Measurements from ENCODE around the gene RAPGEF1. TPM values are rescaled to one million over a fixed set of nuclear protein-coding genes. Genes with fewer than 3 reads are reported as not detected.
A peak's percentile ranks its signal among the peaks of the same experiment; 100 is the strongest.

The RAPGEF1 gene
- total and polyA plus RNA-seq, 2 donors (not counting 3 experiments of a cell fraction or from before 2014, with no cell fraction given): 50.0 to 124 TPM

DNA sequence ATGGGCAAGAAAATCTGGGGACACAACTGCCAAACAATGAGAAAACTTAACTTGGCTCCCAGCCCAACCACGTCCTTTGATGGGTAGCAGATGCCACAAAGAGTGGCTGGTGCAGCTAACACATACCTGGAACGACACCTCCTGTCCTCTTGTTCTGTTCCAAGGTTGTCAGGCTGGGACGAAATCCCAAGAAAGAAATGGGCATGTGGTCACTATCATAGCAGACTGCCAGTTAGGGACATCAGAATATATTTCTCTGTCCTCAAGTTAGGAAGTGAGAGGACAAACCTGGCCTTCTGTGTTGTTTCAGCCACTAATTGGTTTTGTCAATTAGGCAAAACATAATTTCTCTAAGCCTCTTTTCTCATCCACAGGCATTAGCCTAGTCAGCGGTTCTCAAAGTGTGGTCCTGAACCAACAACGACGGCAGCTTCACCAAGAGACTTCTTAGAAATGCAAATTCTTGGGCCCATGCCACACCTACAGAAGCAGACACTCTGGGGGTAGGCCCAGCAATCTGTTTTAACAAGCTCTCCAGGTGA lies 63.4 kb downstream of the RAPGEF1 start:
- dilution Hi-C loops (cut with MboI; ENCODE audit: extremely low pct_ligation_motif_present, low sequenced_read_pairs): no loop called here
- DNase-seq (ENCODE audit: low read depth, low spot score): no peak
- Histone ChIP-seq H3K9ac (replicated peaks; ENCODE audit: extremely low read depth, insufficient read depth, low read length) (peak overlapping the region; percentile 46), H3K9me3 (replicated peaks; ENCODE audit: control insufficient read depth, insufficient read depth, low read length) (no peaks in the 10 kb centered on the region), H4K20me1 (replicated peaks; ENCODE audit: control insufficient read depth, extremely low read depth, insufficient read depth, low read length) (no peaks in the 10 kb centered on the region), H3K27ac (ENCODE audit: insufficient read depth, low read depth, low read length) (peak overlapping the region; percentile 96), H3K9me1 (replicated peaks; ENCODE audit: control insufficient read depth, extremely low read depth, insufficient read depth, low read length) (no peaks in the 10 kb centered on the region), H3K4me3 (replicated peaks in 1 of 3; ENCODE audit: insufficient read depth in 1 of 3, low read depth in 1 of 3, low read length in 3 of 3) (no peak overlapping the region), H3K36me3 (ENCODE audit: control insufficient read depth in 2 of 2, extremely low read depth in 1 of 2, insufficient read depth in 2 of 2, low read length in 2 of 2) (no peaks in the 10 kb centered on the region), H2AFZ (ENCODE audit: low read depth, low read length) (no peak overlapping the region), H3K79me2 (ENCODE audit: control insufficient read depth, insufficient read depth, low read length) (peaks cover 76% of the 10 kb centered on the region), H3K27me3 (ENCODE audit: control insufficient read depth in 2 of 2, insufficient read depth in 2 of 2, low read length in 2 of 2) (no peaks in the 10 kb centered on the region), H3K4me1 (ENCODE audit: control insufficient read depth, extremely low read depth, insufficient read depth, low read length) (peaks cover 54% of the 10 kb centered on the region), H3K4me2 (ENCODE audit: insufficient read depth, low read length) (peak overlapping the region; percentile 77)
- intact Hi-C loops (cut with micrococcal nuclease): loop anchor here (2.0 kb wide), 1 partner anchor 86 kb away; no protein-coding TSS in a partner anchor
- ChIA-PET CTCF (interaction anchor here (1.0 to 3.0 kb wide), 9 partner anchors 8 to 85 kb away, joined by 3 to 16 read pairs (median 5); partner anchors contain the start of gene RAPGEF1), POLR2A (interaction anchor here (0.7 to 2.3 kb wide), 2 partner anchors 38 to 63 kb away, joined by 4 to 8 read pairs; no protein-coding TSS in a partner anchor)
- no peak for TF ChIP-seq GATA2 (IDR thresholded peaks at IDR 0.05; ENCODE audit: insufficient read depth, insufficient read length, low read depth, low read length)
- no peak for TF ChIP-seq MYC (IDR thresholded peaks at IDR 0.05; ENCODE audit: low read depth, low read length)
- no peak for TF ChIP-seq EZH2 (IDR thresholded peaks at IDR 0.05; ENCODE audit: borderline replicate concordance, low read depth, low read length, severe bottlenecking)
- no peak for TF ChIP-seq JUN (IDR thresholded peaks at IDR 0.05; ENCODE audit: borderline replicate concordance, insufficient read depth, insufficient read length, low read depth)
- TF ChIP-seq, protein P1, sequence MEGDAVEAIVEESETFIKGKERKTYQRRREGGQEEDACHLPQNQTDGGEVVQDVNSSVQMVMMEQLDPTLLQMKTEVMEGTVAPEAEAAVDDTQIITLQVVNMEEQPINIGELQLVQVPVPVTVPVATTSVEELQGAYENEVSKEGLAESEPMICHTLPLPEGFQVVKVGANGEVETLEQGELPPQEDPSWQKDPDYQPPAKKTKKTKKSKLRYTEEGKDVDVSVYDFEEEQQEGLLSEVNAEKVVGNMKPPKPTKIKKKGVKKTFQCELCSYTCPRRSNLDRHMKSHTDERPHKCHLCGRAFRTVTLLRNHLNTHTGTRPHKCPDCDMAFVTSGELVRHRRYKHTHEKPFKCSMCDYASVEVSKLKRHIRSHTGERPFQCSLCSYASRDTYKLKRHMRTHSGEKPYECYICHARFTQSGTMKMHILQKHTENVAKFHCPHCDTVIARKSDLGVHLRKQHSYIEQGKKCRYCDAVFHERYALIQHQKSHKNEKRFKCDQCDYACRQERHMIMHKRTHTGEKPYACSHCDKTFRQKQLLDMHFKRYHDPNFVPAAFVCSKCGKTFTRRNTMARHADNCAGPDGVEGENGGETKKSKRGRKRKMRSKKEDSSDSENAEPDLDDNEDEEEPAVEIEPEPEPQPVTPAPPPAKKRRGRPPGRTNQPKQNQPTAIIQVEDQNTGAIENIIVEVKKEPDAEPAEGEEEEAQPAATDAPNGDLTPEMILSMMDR (IDR thresholded peaks at IDR 0.05; ENCODE audit: extremely low read depth in 1 of 2, insufficient read depth in 1 of 2, low read depth in 1 of 2, low read length in 2 of 2): no peak
- no peak for TF ChIP-seq POLR2A (IDR thresholded peaks at IDR 0.05; ENCODE audit: low read depth, low read length)
- TF ChIP-seq POLR2AphosphoS5 (IDR thresholded peaks at IDR 0.05; ENCODE audit: insufficient read depth, low read depth, low read length): no peak
- peak; percentile 55 for FAIRE-seq
- no TSS peak for BruUV-seq (replicated peaks)
